ENCODE data around the gene WDFY3. TPM values are rescaled to one million over a fixed set of nuclear protein-coding genes. Genes with fewer than 3 reads are reported as not detected.

Gene WDFY3
- total and polyA plus RNA-seq, 12 donors, result 4.9 to 68.9 (median 51.1) TPM

DNA sequence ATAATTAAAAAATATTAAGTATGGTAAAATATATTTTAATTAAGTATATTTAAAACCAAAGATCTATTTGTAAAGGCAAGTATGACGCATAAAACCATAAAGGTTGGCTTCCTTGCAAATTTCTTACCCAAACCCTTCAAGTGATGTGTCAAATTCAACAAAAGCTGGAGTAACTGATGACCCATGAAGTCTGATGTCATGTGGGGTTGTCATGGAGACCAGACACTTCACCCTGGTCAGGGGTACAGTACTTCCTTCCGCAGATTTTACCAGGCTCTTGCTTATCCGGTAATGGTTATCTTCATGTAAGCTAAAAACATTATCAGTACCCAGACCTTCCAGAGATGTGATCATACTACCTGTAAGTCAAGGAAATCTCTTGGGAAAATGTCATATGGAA, 170.1 kb downstream of the WDFY3 start:
- no peak for ATAC-seq
- DNase-seq, result no peak
- TF ChIP-seq, protein P1, sequence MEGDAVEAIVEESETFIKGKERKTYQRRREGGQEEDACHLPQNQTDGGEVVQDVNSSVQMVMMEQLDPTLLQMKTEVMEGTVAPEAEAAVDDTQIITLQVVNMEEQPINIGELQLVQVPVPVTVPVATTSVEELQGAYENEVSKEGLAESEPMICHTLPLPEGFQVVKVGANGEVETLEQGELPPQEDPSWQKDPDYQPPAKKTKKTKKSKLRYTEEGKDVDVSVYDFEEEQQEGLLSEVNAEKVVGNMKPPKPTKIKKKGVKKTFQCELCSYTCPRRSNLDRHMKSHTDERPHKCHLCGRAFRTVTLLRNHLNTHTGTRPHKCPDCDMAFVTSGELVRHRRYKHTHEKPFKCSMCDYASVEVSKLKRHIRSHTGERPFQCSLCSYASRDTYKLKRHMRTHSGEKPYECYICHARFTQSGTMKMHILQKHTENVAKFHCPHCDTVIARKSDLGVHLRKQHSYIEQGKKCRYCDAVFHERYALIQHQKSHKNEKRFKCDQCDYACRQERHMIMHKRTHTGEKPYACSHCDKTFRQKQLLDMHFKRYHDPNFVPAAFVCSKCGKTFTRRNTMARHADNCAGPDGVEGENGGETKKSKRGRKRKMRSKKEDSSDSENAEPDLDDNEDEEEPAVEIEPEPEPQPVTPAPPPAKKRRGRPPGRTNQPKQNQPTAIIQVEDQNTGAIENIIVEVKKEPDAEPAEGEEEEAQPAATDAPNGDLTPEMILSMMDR (IDR thresholded peaks at IDR 0.05), result no peak
- no peaks in the 10 kb centered on the region for H3K9me3 ChIP-seq
- H3K27me3 ChIP-seq, result no peaks in the 10 kb centered on the region
- no peak overlapping the region for H3K27ac ChIP-seq
- peaks cover 0 to 100% (median 18%) of the 10 kb centered on the region in 9 donors for H3K36me3 ChIP-seq
- intact Hi-C loops (cut with DNase I), result no loop called here
- H3K4me3 ChIP-seq, result no peak overlapping the region
- 84% methylated on average over 3 of the region's 3 CpGs for WGBS, 2 donors
- no peaks in the 10 kb centered on the region for H3K4me1 ChIP-seq

DNA sequence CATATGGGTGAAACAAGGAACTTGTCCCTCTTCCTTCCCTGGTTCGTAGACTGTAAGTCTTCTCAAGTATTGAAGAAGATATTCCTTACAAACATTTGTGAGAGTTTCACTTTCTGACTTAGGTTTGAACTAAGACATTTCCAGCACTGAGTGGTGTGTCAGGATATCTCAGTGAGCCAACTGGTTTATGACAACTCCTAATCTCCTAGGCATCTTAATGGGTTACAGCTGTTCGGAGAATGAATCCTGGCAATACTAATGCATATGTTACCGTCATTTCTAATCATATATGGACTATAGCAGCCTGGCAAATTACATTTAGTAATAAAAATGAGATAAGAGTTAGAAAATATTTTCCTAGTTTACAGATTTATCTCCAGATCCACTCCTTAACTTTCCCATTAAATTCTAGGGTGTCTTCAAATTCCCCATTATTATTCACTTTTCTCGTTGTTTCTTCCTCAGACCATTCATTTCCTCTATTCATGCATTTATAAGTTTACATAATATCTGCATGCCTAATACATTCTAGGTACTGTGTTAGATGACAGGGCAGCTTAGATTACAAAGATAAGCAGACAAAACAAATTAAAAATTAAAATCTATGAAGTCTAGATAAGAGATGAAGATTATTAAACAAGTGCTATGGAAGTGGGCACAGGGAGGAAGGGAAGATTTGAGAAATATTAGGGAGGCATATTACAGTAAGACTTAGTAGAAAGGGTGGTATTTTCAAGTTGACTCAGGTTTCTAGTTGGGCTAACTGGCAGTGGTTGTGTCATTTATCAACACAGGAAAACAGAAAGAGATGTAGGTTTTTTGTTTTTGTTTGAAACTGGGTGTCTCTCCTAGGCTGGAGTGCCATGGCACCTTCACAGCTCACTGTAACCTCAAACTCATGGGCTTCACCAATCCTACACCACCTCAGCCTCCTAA, 173.9 kb downstream of the WDFY3 start:
- no peaks in the 10 kb centered on the region for H3K4me1 ChIP-seq
- DNase-seq (no peak), ATAC-seq (no peak)
- 85 to 87% methylated on average over 4 of the region's 4 CpGs for WGBS, 2 donors
- H3K9me3 ChIP-seq, result no peaks in the 10 kb centered on the region
- no peak overlapping the region for H3K4me3 ChIP-seq
- intact Hi-C loops (cut with DNase I), result no loop called here
- no peaks in the 10 kb centered on the region for H3K27me3 ChIP-seq
- TF ChIP-seq, protein P1 (IDR thresholded peaks at IDR 0.05), result no peak
- H3K36me3 ChIP-seq, result peaks cover 0 to 99% (median 26%) of the 10 kb centered on the region in 9 donors
- no peak overlapping the region for H3K27ac ChIP-seq

DNA sequence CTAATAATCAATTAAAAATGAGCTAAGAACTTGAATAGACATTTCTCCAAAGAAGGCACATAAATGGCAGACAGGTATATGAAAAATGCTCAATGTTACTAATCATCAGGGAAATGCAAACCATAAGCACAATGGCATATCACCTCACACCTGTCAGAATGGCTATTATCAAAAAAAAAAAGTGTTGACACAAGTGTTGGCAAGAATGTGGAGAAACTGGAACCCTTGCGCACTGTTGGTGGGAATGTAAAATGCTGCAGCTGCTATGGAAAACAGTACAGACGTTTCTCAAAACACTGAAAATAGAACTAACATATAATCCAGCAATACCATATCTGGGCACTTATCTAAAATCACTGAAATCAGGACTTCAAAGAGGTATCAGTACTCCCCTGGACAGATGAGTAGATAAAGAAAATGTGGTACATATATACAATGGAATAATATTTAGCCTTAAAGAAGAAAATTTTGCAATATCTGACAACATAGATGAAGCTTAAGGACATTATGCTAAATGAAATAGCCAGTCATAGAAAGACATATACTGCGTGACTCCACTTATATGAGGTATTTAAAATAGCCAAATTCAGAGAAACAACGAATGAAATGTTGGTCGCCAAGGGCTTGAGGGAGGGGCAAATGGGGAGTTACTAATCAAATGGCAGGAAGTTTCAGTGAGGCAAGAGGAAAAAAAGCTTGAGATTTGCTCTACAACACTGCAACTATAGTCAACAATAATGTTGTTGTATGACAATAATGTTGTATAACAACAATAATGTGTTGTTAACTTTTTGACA, 175.5 kb downstream of the WDFY3 start:
- no peak overlapping the region for H3K27ac ChIP-seq
- no peak overlapping the region for H3K4me3 ChIP-seq
- no peaks in the 10 kb centered on the region for H3K4me1 ChIP-seq
- no peaks in the 10 kb centered on the region for H3K27me3 ChIP-seq
- intact Hi-C loops (cut with DNase I), result no loop called here
- ATAC-seq (no peak), DNase-seq (no peak)
- 82 to 84% methylated on average over 5 of the region's 5 CpGs for WGBS, 2 donors
- TF ChIP-seq, protein P1 (IDR thresholded peaks at IDR 0.05), result no peak
- no peaks in the 10 kb centered on the region for H3K9me3 ChIP-seq
- H3K36me3 ChIP-seq, result peaks cover 0 to 99% (median 38%) of the 10 kb centered on the region in 9 donors

DNA sequence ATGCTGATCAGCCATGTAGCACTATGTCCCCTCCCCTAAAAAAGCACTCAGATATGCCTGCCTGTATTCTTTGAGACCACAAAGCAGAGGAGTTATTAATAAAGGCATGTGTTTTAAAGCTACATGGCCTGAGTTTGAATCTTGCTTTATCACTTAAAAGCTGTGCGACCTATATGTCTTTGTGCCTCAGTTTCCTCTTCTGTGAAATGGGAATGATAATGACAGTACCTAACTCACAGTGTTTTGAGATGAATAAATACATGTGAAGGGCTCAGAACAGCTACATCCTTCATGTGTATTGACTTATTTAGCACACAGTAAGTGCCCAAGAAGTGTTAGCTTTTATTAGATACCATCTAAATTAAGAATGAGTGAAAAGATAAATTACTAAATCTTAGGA, 180.0 kb downstream of the WDFY3 start:
- no peak for DNase-seq
- H3K4me1 ChIP-seq, result no peaks in the 10 kb centered on the region
- ATAC-seq, result no peak

More for the DNA sequence above, 180.0 kb downstream of the WDFY3 start:
- H3K9me3 ChIP-seq, result no peaks in the 10 kb centered on the region
- no peak overlapping the region for H3K27ac ChIP-seq
- intact Hi-C loops (cut with DNase I), result no loop called here
- WGBS, 2 donors, result 95 to 98% methylated on average over 1 of the region's 1 CpG
- TF ChIP-seq, protein P1 (IDR thresholded peaks at IDR 0.05), result no peak
- peaks cover 0 to 100% (median 52%) of the 10 kb centered on the region in 9 donors for H3K36me3 ChIP-seq
- H3K27me3 ChIP-seq, result no peaks in the 10 kb centered on the region
- no peak overlapping the region for H3K4me3 ChIP-seq

Data from heart right ventricle (tissue), 16 donors.